NCI-H1092 treated with DMSO at 0.1 percent for 48 hours (cell line): ENCODE data around the gene DIRAS2.
"Not testable (repeated sequence)": the region's sequence is repeated elsewhere in the genome, so short reads cannot be mapped to it uniquely, and the experiment has no call there.

Source experiments
- DNase-seq: peaks from one replicate; lab custom pipeline; 2025; lab: John Stamatoyannopoulos, UW

The DIRAS2 gene

DNA sequence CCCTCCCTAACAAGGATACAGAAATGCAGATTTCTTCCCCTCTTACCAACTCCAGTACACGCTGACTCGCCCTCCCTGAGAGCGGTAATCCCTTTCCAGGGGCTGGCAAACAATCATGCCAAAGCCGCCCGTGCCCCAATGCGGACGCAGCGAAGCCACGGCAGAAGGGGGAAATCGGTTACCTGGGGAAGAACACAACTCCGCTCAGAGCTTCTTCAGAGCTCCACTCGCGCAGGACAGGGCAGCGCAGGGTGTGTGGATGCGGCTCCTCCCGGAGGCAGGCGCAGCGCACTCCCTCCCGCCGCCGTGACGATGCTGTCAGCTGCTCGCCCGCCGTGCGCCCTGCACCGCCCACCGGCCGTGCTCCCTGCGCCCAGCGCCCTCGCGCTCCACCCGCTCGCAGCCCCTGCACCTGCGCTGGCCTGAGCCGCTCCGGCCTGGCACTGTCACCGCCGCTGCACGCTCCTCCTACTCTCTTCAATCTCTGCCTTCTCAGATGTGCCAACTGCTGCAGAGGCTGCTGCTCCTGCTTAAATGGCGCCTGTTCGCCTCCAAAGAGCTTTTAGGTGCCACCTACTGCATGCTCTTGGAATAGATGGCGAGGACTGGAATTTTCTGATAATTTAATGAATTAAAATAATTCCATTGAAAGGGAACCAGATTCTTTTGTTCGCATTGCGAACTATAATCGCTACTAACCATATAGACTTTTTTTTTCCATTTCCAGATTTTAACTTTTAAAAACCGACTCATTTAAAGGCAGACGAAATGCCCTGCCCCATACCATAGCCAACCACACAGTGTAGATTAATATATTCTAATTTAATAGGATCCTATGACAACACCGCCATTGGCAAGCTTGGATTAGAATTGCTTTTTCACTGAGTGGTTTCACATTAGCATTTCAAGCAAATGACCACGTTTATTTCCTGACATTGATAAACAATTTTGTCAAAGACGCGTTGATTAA lies at the start of gene DIRAS2:
Gene DIRAS2 (minus strand): TSS at position 255 of the 970 bp plus-strand sequence. CDS start 28,997 bp downstream, outside the sequence.
- peak; percentile 98 for DNase-seq

DNA sequence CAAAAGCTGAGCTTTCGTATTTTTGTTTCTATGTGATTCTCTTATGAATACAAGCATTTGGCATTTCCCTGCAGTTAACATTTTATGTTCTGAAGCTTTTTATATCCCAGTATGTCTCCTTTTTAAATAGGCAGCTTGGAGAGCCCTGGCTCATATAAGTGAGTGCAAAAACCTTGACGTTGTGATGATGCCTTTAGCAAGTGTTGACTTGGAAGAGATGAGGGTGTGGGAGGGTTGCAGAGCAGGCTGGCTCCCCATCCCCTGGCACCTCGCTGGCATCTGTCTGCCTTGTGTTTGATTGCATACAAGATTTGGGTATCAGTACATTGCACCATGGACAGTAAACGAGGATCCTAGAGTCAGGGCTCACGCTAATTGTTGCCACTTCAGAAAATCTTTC lies 42.1 kb upstream of the DIRAS2 start:
- DNase-seq = no peak

DNA sequence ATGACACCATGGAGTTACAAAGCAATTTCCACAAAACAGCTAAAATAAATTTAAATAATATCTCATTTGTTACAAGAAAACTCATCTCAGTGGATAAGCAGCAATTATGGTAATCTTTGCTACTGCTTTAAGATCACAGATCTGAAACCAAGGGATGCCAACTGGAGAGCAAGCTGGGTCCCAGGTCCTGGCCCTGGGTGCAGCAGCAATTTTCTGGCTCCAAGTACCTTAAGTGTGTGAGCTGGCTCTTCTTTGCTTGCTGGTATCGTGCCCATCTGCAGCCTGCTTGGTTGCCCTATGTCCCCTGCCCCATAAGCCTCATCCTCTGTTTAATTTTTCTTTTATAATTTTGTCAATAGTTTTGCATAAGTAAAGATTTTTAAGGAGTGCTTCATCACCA lies 41.5 kb upstream of the DIRAS2 start:
- no peak for DNase-seq

DNA sequence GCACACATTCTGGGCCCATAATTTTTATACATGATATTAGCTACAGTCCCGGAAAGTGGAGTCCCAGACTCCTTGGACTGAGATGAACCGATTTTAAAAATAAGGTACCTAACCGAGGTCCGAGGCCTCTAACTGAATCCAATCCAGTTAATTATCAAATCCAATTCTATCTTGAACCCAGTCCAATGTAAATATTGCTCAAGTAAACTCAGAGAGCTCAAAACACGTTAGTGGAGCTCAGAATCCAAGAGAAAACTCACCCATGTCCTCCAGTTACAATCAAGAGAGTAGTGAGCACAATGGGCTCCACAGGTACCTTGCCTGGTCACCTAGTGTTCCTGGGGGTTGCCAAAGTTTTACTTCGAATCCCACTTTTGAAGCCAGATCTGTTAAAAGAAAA lies 37.9 kb upstream of the DIRAS2 start:
- peak; percentile 31 for DNase-seq

GRCh38 chr9:90665072-90665471 lies 22.4 kb upstream of the DIRAS2 start:
- no peak for DNase-seq

DNA sequence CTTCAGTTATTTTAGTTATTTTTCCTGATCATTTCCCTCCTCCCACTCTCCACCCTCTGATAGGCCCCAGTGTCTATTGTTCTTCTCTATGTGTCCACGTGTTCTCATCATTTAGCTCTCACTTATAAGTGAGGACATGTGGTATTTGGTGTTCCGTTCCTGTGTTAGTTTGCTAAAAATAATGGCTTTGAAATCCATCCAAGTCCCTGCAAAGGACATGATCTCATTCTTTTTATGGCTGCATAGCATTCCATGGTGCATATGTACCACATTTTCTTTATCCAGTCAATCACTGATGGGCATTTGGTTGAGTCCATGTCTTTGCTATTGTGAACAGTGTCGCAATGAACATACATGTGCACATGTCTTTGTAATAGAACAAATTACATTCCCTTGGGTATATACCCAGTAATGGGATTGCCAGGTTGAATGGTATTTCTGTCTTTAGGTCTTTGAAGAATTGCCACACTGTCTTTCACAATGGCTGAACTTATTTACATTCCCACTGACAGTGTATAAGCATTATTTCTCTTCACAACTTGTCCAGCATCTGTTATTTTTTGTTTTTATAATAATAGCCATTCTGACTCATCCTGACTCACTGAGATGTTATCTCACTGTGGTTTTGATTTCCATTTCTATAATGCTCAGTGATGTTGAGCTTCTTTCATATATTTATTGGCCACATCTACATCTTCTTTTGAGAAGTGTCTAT lies 17.2 kb upstream of the DIRAS2 start:
- no peak for DNase-seq

DNA sequence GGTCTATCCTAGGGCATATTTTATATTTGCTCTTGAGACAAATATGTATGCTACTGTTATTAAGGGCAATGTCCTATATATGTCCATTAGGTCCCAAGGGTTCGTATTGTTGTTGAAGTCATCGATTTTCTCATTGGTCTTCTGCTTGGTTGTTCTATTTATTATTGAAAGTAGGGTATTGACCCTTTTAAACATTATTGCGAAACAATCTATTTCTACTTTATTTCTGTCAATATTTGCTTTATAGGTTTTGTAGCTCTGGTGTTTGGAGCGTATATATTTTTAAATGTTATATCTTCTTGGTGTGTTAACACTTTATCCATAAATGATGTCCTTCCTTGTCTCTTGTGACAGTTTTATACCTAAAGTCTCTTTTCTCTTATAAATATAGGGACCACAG lies 16.2 kb upstream of the DIRAS2 start:
- DNase-seq = no peak

DNA sequence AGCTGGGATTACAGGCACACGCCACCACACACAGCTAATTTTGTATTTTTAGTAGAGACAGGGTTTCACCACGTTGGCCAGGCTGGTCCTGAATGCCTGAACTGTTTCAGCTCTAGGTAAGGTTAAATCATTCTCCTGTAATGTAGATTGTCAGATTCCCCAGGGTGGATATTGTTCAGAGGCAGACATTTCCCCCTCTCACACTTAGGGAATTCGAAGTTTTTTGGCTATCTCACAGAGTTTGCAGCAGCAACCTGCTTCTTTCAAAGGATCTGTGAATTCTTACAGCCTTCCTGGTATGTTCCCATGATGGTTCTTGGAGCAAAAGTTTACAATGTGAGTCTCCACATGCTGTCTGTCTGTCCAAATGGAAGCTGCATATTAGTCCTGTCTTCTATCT lies 15.6 kb upstream of the DIRAS2 start:
- no peak for DNase-seq

- DNase-seq = not testable (repeated sequence)
Observed at GRCh38 chr9:90656876-90657275, 14.3 kb upstream of the DIRAS2 start.

GRCh38 chr9:90651246-90651645 lies 8.6 kb upstream of the DIRAS2 start:
- DNase-seq = no peak

DNA sequence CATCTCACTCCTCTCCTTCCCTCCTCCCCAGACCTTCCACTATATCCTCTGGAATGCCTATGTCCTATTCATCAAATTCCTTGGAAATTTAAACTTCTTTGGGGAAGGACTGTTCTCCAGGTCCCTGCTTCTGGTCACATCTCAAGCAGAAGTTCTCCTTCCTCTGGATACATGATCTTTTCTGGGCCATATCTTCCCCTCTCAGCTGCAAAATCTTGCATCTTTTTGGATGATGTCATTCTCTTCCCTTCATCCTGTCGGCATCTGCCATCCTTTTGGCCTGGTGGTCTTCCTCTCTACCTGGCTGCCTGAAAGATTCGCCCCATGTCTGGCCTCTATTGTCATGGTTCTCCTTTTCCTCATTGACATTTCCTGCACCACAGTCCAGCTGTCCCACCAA lies 5.2 kb upstream of the DIRAS2 start:
- no peak for DNase-seq

- peak; percentile 26 for DNase-seq
Observed at GRCh38 chr9:90645721-90646120, 3.1 kb upstream of the DIRAS2 start.

- peak; percentile 67 for DNase-seq
Observed at GRCh38 chr9:90641884-90642487, 638 bp downstream of the DIRAS2 start.

GRCh38 chr9:90641086-90641485 lies 1.5 kb downstream of the DIRAS2 start:
- DNase-seq = peak; percentile 8

GRCh38 chr9:90640361-90640760 lies 2.3 kb downstream of the DIRAS2 start:
- no peak for DNase-seq

GRCh38 chr9:90637626-90638025 lies 5.0 kb downstream of the DIRAS2 start:
- DNase-seq = no peak

- no peak for DNase-seq
Observed at GRCh38 chr9:90632647-90633207, 9.9 kb downstream of the DIRAS2 start.

GRCh38 chr9:90631964-90632363 lies 10.7 kb downstream of the DIRAS2 start:
- DNase-seq = no peak

- DNase-seq = no peak
Observed at GRCh38 chr9:90629991-90630390, 12.6 kb downstream of the DIRAS2 start.

DNA sequence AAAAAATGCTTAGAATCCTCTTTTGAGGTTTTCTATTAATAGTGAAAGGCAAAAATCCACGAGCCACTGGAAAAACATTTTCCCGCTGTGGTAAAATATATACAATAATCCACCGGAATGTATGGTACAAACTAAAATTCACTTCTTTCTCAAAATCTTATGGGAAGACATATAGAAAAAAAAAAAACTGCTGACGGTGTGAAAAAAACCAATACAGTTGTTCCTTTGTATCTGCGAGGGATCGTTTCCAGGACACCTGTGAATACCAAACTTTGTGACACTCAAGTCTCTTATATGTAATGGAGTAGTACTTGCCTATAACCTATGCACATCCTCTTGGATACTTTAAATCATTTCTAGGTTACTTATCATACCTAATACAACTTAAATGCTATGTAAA lies 13.3 kb downstream of the DIRAS2 start:
- DNase-seq = no peak

- DNase-seq = no peak
Observed at GRCh38 chr9:90616806-90617205, 25.8 kb downstream of the DIRAS2 start.

GRCh38 chr9:90613502-90613901 lies 29.1 kb downstream of the DIRAS2 start:
- no peak for DNase-seq
